VCaP (cell line): ENCODE measurements around the gene LOC101059915.

Source experiments
- H3K27ac ChIP-seq: fragments of 450-650 bp; 2 replicates; pipeline ENCODE4 v1.5.1; 2017
- CTCF ChIP-seq: fragments of 450-650 bp; conservative IDR thresholded peaks from 2 replicates; pipeline ENCODE4 v1.5.1; 2017; ENCODE audit warnings: mild to moderate bottlenecking, moderate library complexity

Gene LOC101059915

GRCh38 chrX:71622032-71622575 is 45.2 kb upstream of the LOC101059915 start:
- TF ChIP-seq CTCF: no peak
- no peak overlapping the region for H3K27ac ChIP-seq

- TF ChIP-seq CTCF: no peak
- no peak overlapping the region for H3K27ac ChIP-seq
Measured at GRCh38 chrX:71622576-71623450, 44.5 kb upstream of the LOC101059915 start.

- H3K27ac ChIP-seq: no peak overlapping the region
Measured at GRCh38 chrX:71623714-71624113, 43.6 kb upstream of the LOC101059915 start.

GRCh38 chrX:71625471-71625870 is 41.9 kb upstream of the LOC101059915 start:
- TF ChIP-seq CTCF: no peak
- no peak overlapping the region for H3K27ac ChIP-seq

More at GRCh38 chrX:71623714-71624113, 43.6 kb upstream of the LOC101059915 start:
- TF ChIP-seq CTCF: no peak

- no peak for TF ChIP-seq CTCF
- H3K27ac ChIP-seq: no peak overlapping the region
Measured at GRCh38 chrX:71626576-71626975, 40.8 kb upstream of the LOC101059915 start.

GRCh38 chrX:71627588-71628404 is 39.5 kb upstream of the LOC101059915 start:
- no peak overlapping the region for H3K27ac ChIP-seq
- TF ChIP-seq CTCF: no peak

- no peak overlapping the region for H3K27ac ChIP-seq
Measured at GRCh38 chrX:71629467-71629866, 37.9 kb upstream of the LOC101059915 start.

More at GRCh38 chrX:71629467-71629866, 37.9 kb upstream of the LOC101059915 start:
- TF ChIP-seq CTCF: no peak
